Ecto neural progenitor cell (in vitro differentiated cells): ENCODE data around the gene PCK1.

Experiments
- DNase-seq: peaks from one replicate; pipeline ENCODE4 v3.0.0-alpha.2; 2018; ENCODE audit warnings: low spot score

The PCK1 gene

GRCh38 chr20:57589728-57590484 lies 29.0 kb downstream of the PCK1 start:
- no peak for DNase-seq

DNA sequence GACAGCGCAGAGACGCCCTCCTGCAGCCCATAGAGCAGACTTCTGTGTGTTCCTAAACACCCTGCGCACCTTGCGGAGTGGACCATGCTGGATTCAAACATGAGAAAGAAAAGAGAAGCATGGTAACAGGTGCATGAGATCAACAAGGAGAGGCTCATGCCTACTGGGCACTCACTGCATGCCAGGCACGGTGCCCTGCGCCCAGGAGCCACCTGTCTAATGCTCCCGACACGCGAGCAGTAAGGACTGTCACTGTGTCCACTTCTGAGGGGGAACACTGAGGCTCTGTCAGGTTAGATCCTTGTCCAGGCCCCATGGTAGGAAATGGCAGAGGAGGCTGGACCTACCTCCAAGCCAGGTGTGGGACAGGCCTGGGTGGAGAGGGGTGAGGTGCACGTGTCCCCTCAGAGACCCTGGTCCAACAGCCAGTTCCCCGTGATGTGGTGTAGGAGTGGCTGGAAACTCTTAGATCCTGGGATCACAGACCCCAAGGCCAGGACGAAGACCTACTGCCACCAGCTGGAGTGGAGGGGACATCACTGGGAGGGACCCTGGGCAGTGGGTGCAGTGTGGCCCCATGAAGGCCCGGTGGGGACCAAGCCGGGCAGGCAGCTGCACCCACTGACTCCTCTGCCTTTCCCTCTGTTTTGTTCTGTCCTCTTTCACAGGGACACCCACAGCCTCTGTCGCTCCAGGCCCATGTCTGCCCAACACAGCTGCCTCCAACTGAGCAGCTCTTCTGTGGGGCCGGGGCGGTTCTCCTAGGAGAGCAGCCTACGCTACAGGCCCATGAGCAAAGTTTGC lies 29.8 kb downstream of the PCK1 start:
- DNase-seq = no peak

GRCh38 chr20:57591289-57592229 lies 30.6 kb downstream of the PCK1 start:
- no peak for DNase-seq

DNA sequence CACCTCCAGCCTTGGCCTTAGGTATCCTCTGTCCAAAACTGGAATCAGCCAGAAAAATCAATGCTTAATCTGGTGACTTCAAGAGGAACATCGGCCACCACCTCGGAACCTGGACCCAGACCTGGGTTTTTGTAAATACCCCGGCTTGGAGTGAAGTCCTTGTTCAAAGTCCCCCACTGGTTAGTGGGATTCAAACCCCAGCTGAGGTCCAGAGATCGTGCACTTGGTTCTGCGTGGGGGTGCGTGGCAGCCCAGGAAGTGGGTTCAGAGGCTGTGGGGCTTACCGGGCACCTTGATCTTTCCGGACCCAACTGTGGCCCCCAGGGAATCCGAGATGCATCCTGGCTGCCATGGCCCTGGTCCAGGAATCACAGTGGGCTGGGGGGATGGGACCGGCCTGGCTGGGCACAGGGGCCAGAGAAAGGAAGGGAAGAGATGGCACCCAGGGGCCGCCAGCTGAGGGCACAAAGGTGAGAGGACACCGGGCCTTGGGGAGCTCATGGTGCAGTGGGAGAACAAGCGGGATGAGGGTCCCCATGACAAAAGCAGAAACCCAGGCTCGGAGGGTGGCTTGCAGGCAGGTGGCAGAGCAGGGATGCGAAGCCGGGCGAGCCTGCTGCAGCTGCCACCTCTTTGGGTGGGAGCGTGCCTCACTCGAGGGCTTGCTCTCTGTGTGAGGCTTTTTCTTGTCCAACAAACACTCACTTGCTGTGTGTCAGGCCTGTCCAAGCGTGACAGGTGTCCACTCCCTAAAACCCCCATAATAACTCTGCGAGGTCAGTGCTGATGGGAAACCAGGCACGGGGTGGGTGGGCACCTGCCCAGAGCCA lies 31.6 kb downstream of the PCK1 start:
- no peak for DNase-seq

DNA sequence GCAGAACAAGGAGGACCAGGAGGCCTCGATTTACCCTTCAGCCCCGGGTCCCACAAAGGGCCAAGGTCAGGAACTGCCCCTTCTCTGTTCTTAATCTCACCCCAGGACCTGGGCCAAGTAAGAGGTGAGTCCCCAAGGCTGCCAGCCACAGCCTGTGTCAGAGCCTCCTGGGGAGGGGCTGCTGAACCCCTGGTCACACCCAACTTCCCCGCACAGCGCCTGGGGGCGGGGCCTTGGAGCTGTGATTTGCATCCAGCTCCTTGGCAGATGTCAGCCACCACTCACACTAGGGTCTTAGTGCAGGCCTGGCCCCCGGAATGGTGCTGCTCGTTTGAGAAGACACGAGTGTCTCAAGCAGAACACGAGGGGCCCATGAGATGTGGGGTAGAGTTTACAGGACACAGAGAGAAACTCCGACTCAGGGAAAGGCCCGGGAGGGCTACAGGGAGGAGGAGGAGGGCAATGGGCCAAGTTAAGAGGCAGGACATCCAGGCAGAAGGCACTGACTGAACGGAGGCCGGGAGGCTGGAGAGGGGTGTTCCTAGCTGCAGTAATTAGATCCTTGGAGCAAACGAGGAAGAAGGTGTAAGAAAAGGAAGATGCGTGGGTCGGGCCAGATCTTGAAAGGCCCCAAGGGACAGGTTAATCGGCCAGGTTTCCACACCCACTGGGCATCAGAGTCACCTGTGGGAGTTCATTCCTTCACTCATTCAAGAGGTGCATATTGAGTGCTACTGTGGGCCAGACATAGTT lies 32.4 kb downstream of the PCK1 start:
- DNase-seq = no peak

- peak; percentile 80 for DNase-seq
Observed at GRCh38 chr20:57594092-57594951, 33.4 kb downstream of the PCK1 start.

- DNase-seq = no peak
Observed at GRCh38 chr20:57595041-57596030, 34.4 kb downstream of the PCK1 start.

GRCh38 chr20:57596358-57596757 lies 35.4 kb downstream of the PCK1 start:
- no peak for DNase-seq

DNA sequence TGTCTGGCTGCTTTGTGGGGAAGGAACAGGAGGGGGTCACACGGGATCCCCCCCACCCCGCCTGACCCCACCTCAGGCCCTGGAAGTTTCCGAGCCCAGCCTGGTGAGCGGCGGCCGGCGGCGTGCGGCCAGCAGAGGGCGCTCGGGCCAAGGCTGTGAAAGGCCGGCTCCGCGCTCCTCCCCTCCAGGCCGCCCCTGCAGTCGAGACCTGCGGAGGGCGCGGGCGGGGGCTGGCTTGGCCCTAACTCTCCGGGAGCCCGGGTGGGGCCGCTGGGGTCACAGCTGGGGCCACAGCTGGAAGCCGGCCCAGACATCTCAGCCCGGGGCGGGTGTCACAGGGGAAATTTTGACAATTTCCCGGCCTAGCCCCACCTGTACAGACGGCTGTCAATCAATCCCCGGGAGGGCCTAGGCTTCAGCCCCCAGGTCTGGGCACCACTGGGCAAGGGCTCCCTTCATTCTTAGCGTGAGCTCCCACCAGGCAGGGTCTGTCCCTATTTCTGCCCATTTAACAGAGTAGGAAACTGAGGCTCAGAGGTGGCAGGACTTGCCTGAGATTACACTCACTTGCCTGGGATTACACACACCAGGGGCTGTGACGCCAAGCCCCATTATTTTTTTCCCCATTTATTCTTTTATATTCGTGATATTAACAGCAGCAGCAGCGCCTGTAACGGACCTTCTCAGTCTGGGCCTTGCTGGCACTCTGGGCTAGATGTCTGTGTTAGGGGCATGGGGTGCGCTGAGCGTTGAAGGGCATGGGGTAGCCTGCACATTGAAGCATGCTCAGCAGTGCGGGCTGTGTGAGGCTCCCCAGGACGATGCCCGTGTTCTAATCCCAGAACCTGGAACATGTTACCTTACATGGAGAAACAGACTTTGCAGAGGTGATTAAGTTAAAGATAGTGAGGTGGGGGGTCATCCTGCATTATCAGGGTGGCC lies 36.4 kb downstream of the PCK1 start:
- peak; percentile 88 for DNase-seq

DNA sequence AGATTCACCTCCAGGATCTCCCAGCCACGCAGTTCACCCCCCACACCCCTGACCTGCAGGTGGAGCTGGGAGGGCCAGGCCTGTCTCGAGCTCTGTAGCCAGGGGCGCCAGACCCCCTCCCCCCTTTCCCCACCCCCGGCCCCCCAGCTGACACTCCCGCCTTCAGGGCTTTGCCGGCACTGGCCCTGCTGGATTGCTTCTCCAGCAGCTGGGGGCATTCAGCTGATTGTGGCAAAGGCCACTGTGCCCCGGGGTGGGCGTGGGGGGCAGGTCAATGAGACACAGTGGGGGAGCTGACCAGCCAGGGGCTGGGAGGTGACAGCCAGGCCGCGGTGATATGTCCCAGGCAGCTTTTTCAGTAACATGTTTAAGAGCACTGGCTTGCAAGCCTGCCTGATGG lies 37.1 kb downstream of the PCK1 start:
- peak; percentile 59 for DNase-seq

DNA sequence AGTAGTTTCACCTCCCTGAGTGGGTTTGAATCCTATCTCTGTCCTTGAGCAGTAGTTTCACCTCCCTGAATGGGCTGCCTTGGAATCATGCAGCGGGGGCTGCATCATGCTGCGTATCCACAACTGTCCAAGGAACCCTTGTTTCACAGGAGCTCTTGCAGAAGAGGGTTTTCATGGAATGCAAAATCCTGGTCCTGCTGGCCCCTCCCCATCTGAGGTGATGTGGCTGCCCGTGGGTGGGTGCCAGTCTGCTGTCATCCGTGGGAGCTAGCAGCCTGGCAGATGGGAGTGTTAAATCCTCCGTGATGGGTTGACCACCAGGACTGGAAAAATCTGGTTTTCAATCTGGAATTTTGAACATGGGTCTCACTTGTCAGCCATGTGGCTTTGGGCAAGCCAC lies 37.6 kb downstream of the PCK1 start:
- no peak for DNase-seq

DNA sequence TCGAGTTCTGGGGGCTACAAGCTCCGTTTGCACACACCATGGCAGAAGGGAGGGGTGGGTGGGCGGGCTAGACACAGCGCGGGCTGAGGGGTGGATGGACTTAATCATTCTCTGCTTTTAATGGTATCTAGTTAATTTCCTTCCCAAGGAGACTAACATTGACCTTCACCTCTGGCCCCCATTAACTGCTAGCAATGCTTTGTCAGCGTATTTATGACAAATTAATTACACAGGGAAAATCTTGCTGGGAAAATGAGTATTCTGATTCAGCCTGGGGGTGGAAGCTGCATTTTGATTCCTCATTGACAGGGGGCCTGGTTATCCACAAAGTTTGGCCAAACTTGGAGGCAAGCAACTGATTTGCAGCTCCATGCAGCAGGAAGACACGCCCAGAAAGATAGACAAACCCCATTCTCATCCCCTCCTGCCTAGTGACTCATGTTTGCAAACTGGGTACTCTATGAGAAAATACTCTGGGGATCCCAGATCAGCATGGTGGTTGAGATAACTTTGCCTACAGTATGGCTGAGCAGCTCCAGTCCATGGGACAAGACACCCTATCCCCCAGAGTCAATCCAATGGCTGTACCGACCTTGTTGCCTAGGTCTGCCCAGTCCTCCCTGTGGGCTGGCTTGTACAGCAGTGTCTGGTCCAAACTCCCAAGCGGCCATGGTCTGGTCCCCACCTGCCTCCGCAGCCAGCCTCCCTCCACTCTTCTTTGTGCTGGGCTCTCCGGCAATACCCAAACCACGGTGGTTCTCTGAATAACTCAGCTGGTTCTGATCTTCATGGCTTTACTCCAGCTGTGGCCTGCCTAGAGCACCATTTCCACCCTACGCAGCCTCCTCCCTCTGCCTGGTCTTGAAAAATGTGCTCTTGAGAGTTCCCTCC lies 39.7 kb downstream of the PCK1 start:
- DNase-seq = no peak

DNA sequence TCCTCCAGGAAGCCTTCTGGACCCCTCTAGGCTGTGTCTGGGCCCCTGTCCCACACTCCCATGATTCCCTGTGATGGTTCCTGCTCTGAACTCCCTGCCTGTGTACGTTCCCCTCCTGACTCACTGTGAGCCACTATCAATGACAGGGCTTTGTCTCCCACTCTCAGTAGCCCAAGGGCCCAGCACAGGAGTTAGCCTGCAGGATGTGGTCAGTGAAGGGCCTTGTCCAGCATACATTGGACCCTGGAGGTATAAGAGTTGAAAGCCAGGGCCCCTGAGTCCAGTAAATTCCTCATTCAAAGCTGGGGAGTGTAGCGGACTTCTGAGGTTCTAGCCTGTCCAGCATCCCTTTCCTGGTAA lies 40.3 kb downstream of the PCK1 start:
- DNase-seq = no peak

DNA sequence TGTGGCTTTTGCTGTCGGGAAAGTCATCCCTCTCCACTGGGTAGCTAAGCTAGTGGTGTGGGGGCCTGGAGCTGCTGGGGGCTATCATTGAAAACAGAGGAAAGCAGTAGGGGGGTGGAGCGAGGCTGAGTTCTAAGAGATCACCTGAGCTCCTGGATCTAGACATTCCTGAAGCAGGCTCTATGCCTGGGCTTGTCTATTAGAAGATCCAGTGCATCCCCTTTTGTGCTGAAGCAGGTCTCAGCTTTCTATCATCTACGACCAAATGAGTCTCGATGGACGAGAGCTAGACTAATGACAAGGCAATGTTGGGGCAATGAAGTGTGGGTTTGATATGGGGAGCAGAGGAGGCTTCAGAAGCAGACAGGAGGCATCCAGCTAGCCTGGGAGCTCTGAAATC lies 40.8 kb downstream of the PCK1 start:
- DNase-seq = no peak

DNA sequence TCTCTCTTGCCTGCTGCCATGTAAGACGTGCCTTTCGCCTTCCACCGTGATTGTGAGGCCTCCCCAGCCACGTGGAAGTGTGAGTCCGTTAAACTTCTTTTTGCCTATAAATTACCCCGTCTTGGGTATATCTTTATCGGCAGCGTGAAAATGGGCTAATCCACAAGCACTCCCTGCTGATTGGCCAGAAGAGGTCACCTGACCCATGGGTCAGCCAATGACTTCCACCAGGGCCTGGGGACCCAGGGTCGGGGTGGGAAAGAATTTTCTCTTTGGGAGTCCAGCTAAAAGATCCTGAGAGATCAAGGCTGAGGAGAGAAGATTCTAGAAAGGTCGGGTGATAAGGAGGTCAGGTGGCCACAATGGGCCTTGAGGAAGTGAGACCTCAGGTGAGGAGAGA lies 42.2 kb downstream of the PCK1 start:
- no peak for DNase-seq

GRCh38 chr20:57605045-57605444 lies 44.1 kb downstream of the PCK1 start:
- DNase-seq = no peak
